Measurements from ENCODE around the gene UNK.

The UNK gene

DNA sequence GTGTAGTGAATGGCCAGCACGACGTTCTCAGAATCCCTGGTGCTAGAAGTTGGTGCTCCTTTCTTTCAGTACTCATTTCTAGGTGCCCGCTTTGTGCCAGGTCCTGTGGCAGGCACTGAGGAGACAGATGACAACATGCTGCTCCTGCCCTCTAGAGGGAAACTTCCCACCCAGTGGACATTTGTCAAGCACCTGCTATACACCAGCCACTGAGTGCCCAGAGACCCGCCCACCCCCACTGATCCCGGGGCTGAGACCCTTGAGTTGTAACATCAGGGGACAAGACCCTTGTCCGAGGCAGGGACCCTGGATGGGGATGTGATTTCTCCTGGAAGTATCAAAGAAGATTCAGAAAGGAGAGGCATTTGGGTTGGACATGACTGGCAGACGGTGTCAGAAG, 34.5 kb downstream of the UNK start:
- DNase-seq (ENCODE audit: low read depth in 2 of 2, low spot score in 1 of 2) = no peak

DNA sequence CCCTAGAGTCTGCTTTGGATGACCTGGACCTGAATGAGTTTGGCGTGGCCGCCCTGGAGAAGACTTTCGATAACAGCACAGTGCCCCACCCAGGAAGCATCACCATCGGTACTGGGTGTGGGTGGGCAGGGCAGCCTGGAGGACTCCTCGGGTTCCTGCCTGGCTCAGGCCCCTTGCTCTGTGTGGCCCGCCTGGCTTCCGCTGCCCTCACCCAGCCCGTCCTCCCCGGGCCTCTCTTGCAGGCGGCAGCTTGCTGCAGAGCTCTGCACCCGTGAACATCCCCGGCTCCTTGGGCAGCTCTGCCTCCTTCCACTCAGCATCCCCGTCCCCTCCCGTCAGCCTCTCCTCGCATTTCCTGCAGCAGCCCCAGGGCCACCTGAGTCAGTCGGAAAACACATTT, 35.1 kb downstream of the UNK start:
- no peak for DNase-seq (ENCODE audit: low read depth in 2 of 2, low spot score in 1 of 2)

DNA sequence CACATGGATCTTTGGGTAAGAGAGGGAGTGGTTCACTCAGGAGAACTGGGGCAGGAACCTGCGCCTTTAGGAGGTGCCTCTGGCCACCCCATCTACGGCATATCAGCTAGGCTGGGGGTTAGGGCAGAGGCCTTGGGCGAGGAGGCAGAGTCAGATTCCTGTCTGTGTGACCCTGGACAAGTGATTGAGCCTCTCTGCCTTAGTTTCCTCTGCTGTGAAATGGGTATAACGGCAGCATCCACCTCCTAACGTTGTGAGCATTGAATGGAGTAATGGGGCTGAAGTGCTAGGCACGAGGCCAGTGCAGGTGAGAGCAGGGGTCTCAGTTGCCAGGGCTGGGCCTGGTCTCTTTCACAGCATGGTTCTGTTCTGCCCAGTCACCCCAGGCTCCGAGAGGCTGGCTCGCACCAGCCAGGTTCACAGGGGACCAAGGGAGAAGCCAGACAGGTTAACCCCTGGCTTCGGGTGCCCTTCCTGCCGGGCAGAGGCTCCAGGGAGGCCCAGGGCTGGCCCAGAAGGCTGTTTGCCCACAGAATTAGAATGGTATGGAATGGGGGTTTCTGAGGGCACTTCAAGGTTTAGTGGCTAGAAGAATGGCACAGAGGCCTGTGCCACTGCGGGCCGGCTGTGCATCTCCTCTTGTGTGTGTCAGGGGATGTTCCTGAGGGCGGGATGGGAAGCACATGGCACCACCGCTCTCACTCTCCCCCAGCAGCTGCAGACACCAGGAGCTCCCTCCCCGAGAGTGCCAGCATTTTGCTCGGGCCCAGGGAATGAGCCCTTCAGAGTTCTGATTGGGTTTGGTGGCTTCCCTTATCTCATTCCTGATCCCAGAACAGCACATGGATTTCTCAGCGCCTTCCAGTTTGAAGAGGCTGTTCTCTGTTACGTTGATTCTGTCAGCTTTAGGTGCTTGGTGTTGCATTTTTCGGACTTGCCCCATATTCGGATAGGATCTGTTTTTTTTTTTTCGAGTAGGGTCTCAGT, 35.8 kb downstream of the UNK start:
- DNase-seq (ENCODE audit: low read depth in 2 of 2, low spot score in 1 of 2) = no peak

DNA sequence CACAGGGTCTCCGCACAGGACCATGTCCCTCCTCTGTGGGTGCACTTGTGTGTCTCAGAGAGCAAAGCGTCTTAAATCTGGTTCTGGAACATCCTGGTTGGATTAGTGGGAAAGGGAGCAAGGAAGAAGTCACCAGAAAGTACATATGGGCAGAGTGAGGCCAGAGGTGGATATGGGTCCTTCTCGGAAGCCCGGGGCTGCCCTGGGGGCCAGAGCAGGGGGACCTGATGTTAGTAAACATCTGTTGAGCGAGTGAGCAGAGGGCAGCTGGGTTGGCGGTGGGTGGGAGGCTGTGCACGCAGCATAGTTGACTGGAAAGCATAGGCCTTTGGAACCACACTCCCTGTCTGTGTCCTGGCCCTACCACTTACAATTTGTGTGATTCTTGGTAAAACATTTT, 36.9 kb downstream of the UNK start:
- no peak for DNase-seq (ENCODE audit: low read depth in 2 of 2, low spot score in 1 of 2)

GRCh38 chr17:75822119-75822799, 37.7 kb downstream of the UNK start:
- no peak for DNase-seq (ENCODE audit: low read depth in 2 of 2, low spot score in 1 of 2)

DNA sequence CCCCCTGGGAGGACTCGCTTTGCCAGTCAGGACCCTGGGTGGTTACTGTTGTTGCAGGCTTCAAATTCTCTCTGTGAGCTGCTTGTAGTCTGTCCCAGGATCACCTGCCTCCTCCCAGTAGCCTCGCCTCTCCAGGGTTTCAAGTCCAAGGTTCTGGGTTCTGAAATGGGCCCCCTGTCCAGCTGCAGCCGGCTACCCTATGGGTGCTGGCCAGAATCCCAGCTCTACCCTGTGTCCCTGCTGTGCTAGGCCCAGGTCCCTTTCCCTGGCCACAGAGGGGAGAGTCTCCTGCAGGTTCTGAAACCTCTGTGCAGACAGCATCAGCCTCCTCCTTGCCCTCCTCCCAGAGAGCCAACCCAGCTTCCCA, 38.2 kb downstream of the UNK start:
- DNase-seq (ENCODE audit: low read depth in 2 of 2, low spot score in 1 of 2) = no peak

DNA sequence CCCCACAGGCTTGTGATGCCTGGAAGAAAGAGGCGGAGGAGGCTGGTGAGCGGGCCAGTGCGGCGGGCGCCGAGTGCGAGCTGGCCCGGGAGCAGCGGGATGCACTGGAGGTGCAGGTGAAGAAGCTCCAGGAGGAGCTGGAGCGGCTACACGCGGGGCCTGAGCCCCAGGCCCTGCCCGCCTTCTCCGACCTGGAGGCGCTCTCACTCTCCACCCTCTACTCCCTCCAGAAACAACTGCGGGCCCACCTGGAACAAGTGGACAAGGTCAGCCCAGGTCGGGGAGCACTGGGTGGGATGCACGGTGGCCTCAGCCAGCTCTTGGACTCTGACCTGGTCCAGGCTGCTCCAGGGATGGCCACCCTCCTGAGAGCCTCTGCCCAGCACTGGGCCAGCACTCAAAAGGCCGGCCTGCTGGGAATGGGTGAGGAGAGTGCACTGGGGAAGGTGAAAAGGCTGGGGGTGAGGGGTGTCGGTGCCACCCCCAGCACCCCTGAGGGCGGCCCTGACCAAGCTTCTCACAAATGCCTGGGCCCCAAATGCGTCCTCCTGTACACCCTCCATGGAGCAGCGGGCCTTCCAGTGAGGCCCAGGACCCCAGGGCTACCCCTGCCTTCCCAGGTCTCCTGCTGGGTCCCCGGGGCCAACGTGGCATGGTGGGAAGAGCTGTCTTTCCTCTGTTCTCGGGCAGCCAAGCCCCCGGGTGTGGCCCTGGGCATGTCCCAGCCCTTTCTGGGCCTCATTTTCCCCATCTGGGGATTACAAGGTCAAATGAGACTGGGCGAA, 38.8 kb downstream of the UNK start:
- no peak for DNase-seq (ENCODE audit: low read depth in 2 of 2, low spot score in 1 of 2)

- DNase-seq (ENCODE audit: low read depth in 2 of 2, low spot score in 1 of 2) = no peak
Measured at GRCh38 chr17:75824050-75824552, 39.5 kb downstream of the UNK start.

DNA sequence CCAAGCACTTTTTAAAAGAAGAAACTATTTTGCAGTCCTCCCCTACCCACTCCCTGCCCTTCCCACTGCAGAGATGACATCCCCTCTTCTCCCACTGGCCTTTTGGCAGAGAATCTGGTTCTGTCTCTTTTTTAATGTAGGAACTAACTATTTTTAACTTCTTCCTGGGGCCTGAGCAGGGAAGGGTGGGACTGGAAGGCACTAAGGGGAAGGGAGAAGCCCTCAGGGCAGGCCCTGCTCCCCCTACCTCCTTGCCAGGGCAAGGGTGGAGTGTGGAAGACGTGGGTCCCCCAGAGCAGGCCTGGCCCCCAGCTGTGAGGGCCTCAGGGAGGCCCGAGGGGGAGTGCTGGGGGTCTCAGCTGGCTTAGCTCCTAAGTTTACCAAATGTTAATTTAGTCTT, 40.1 kb downstream of the UNK start:
- DNase-seq (ENCODE audit: low read depth in 2 of 2, low spot score in 1 of 2) = no peak

DNA sequence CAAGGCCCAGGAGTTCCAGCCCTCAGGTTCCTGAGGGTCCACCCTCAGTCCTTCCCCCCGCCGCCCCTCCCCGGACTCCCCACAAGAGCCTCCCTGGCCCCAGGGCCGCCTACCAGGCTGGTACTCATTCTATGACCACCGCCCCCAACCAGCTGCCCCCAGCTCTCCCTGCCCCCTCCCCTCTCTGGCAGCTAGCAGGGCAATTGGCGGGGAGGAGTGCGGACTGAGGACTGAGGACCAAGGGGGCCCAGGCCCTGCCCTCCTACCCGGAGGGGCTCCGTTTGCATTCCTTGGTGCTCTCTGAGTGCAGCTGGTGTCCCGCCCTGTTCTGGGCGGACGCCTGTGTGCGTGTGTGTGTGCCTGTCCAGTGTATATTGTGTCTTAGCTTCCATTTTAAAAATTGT, 40.5 kb downstream of the UNK start:
- no peak for DNase-seq (ENCODE audit: low read depth in 2 of 2, low spot score in 1 of 2)

- no peak for DNase-seq (ENCODE audit: low read depth in 2 of 2, low spot score in 1 of 2)
Measured at GRCh38 chr17:75825748-75826370, 41.3 kb downstream of the UNK start.

- no peak for DNase-seq (ENCODE audit: low read depth in 2 of 2, low spot score in 1 of 2)
Measured at GRCh38 chr17:75826561-75827307, 42.1 kb downstream of the UNK start.

GRCh38 chr17:75827308-75828075, 42.9 kb downstream of the UNK start:
- peak in 1 of 2 donors; percentile 50 for DNase-seq (ENCODE audit: low read depth in 2 of 2, low spot score in 1 of 2)

GRCh38 chr17:75828076-75828400, 43.4 kb downstream of the UNK start:
- no peak for DNase-seq (ENCODE audit: low read depth in 2 of 2, low spot score in 1 of 2)

- DNase-seq (ENCODE audit: low read depth in 2 of 2, low spot score in 1 of 2) = no peak
Measured at GRCh38 chr17:75828741-75829140, 44.1 kb downstream of the UNK start.

DNA sequence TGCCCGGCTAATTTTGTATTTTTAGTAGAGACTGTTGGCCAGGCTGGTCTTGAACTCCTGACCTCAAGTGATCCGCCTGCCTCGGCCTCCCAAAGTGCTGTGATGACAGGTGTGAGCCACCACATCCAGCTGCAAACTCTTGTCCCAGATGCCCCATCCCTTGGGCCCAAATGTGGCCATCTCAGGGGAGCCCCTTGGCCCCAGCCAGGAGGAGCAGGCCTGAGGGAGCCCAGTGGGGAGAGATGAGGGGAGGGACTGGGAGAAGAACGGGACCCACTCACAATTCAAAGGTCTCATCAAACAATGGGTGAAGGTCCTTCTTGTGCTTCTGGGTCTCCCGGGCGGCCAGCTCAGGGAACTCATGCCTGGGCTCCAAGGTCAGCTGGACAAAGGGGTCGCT, 45.1 kb downstream of the UNK start:
- DNase-seq (ENCODE audit: low read depth in 2 of 2, low spot score in 1 of 2) = no peak

DNA sequence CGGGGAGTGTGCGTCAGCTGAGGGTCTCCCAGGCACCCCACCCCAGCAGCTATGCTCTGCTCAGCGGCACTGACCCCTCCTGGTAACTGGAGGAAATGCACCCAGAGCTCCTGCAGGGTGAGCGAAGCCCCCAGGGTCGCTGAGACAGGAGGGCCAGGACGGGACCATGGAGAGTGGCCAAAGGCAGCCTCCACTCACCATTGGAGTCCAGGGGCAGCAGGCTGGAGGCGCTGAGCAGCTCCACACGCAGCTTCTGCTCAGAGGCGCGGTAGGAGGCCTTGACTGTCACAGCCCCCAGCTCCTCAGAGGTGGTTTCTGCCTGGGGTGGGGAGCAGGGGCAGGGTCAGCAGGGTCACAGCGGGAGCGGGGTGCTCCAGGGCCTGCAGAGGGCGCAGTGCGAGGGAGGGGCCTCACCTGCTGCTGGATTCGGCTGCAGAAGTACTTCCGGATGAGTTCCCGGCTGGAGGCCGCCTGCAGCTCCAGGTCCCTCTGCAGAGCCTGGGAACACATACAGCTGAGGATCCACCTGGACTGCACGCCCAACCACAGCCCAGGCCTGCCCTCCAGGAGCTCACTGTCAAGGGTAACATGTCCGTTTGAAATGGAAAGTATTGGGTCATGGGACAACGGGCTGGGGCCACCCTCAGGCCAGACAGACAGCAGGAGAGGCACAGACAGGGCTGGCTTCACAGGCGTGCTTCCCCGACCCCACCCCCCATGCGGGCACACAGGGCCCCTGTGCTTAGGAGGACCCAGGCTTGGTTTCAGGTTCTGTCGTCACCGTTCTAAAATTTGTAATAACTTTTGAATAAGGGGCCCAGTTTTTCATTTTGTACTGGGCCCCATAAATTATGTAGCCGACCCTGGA, 45.8 kb downstream of the UNK start:
- DNase-seq (ENCODE audit: low read depth in 2 of 2, low spot score in 1 of 2) = no peak

DNA sequence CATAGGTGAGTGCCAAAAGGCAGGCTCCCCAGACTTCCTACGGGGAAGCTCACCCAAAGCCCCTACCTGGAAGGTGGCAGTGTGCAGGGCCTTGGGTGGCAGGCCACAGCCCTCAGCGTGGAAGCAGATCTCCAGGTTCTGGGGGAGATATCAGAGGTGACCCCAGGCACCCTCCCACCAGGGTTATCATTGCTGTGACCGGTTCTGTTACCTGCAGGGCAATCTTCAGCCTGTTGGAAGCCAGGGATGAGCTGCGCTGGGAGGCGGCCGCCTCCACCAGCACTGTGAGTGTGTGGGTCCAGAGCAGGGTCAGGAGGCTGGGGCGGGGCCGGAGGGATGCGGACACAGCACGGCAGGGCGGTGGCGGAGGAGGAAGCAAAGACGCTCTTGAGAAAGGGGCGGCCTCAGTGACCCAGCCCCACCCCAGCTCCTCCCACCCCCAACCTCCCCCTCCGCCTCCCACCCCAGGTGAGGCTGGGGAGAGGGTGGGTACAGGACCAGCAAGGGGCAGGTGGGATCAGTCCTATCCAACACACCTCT, 46.5 kb downstream of the UNK start:
- DNase-seq (ENCODE audit: low read depth in 2 of 2, low spot score in 1 of 2) = no peak

All from stimulated activated CD8-positive, alpha-beta memory T cell treated with anti-CD3 and anti-CD28 coated beads, Interleukin-4, amount 100 ng/mL, for 4 hours (primary cell).